Measurements from ENCODE around the gene ENGASE.

DNA sequence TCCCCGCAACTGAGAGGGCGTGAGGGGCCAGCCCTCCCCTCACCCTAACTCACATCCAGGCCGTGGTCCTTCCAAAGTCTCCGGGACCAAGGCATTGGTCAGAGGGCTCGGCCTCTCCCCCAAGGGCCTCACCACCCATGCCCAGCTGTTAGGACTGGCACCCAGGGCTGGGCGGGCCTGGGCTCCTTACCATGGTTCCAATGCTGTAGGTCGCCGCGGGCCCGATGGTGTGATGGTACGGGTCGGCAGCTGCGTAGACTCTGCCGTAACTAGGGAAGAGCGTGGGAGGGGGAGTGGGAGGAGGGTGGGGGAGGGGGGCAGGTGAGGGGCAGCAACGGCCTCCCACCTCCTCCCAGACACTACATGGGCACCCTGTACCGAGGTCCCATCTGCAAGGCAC lies 19.6 kb downstream of the ENGASE start:
- TF ChIP-seq, protein P1, sequence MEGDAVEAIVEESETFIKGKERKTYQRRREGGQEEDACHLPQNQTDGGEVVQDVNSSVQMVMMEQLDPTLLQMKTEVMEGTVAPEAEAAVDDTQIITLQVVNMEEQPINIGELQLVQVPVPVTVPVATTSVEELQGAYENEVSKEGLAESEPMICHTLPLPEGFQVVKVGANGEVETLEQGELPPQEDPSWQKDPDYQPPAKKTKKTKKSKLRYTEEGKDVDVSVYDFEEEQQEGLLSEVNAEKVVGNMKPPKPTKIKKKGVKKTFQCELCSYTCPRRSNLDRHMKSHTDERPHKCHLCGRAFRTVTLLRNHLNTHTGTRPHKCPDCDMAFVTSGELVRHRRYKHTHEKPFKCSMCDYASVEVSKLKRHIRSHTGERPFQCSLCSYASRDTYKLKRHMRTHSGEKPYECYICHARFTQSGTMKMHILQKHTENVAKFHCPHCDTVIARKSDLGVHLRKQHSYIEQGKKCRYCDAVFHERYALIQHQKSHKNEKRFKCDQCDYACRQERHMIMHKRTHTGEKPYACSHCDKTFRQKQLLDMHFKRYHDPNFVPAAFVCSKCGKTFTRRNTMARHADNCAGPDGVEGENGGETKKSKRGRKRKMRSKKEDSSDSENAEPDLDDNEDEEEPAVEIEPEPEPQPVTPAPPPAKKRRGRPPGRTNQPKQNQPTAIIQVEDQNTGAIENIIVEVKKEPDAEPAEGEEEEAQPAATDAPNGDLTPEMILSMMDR (IDR thresholded peaks at IDR 0.05) = no peak
- TF ChIP-seq POLR2A (IDR thresholded peaks at IDR 0.05) = no peak

Data from Peyer's patch (tissue), 4 donors.